Measurements from ENCODE around the gene NR2F1-AS1.

- TF ChIP-seq EZH2 (IDR thresholded peaks at IDR 0.05; ENCODE audit: insufficient read depth, poor library complexity, severe bottlenecking) (no peak), EZH2phosphoT487 (IDR thresholded peaks at IDR 0.05; ENCODE audit: insufficient read depth, low read depth) (no peak)
These were observed 196.0 kb downstream of the NR2F1-AS1 start for GRCh38 chr5:93384995-93385394.
